HepG2 (cell line): ENCODE measurements around the gene EPN2. TPM values are rescaled to one million over a fixed set of nuclear protein-coding genes. Genes with fewer than 3 reads are reported as not detected.

ENCODE experiments used
- ATAC-seq: fragments of 200-7000 bp; cut with Tn5 transposase; 3 replicates; pipeline ENCODE4 v1.9.1; 2020; ENCODE audit warnings: mild to moderate bottlenecking, moderate library complexity
- BruUV-seq: library from RNA; stranded (reverse); fragments of 400-500 nt; replicated peaks from 2 replicates; lab custom pipeline; 2021; lab: Mats Ljungman, UMichigan
- CTCF ChIA-PET: fragments of 300-600 bp; formaldehyde crosslinking; extraction: SDS; loops from one replicate; lab custom pipeline; 2021; ENCODE audit warnings: low total read pairs, inconsistent platforms, low intra/inter-chr PET ratio; lab: Yijun Ruan, JAX
- POLR2A ChIA-PET: fragments of 350-600 bp; sonication (Branson Sonifier 250); formaldehyde crosslinking; loops from one replicate; lab custom pipeline; 2020; ENCODE audit warnings: antibody characterized with exemption, inconsistent platforms; lab: Yijun Ruan, JAX
- DNase-seq: peaks from one replicate; pipeline ENCODE4 v3.0.0-alpha.2; 2015; ENCODE audit warnings: low spot score
- FAIRE-seq: peaks from 3 replicates; lab custom pipeline; 2011; peaks lifted over from hg19 to GRCh38; lab: Jason Lieb, UNC
- H2AFZ ChIP-seq: one replicate; pipeline ENCODE4 v1.6.1; 2011; ENCODE audit warnings: low read length, inconsistent platforms
- H3K27ac ChIP-seq: fragments of 300-600 bp; 3 replicates; pipeline ENCODE4 v1.8.0; 2011; ENCODE audit warnings: mixed run types, mild to moderate bottlenecking, mixed read lengths, low read length, inconsistent platforms; ENCODE audit not compliant: insufficient read depth; ENCODE audit errors: extremely low read length
- H3K27me3 ChIP-seq, 2 experiments: fragments of 200-600 bp in 1 of 2; 2 replicates in 1 of 2; 3 replicates in 1 of 2; pipeline versions ENCODE4 v1.6.0 to v1.8.0; 2011; ENCODE audit warnings: low read length in 2 of 2, mild to moderate bottlenecking in 2 of 2, moderate library complexity in 2 of 2, inconsistent platforms in 1 of 2; ENCODE audit not compliant: insufficient read depth in 2 of 2, control insufficient read depth in 1 of 2
- H3K36me3 ChIP-seq, 2 experiments: fragments of 200-600 bp in 1 of 2; replicated peaks in 1 of 2; 2 replicates in 1 of 2; 3 replicates in 1 of 2; pipeline versions ENCODE4 v1.5.1 to v1.8.0; 2011; ENCODE audit warnings: low read length in 2 of 2, inconsistent platforms in 1 of 2; ENCODE audit not compliant: insufficient read depth in 2 of 2, control insufficient read depth in 1 of 2
- H3K4me1 ChIP-seq: 2 replicates; pipeline ENCODE4 v1.5.1; 2012; ENCODE audit warnings: low read length, inconsistent platforms; ENCODE audit not compliant: insufficient read depth
- H3K4me2 ChIP-seq: 2 replicates; pipeline ENCODE4 v1.6.0; 2011; ENCODE audit warnings: low read depth, low read length, inconsistent platforms
- H3K4me3 ChIP-seq, 3 experiments: fragments of 200-600 bp in 1 of 3; sonication (generic), shearing (Covaris generic) in 1 of 3; replicated peaks in 1 of 3; 2 replicates each; pipeline ENCODE4 v1.5.1; 2011 to 2016; ENCODE audit warnings: low read length in 3 of 3, inconsistent platforms in 2 of 3, low read depth in 2 of 3, mild to moderate bottlenecking in 2 of 3, control low read depth in 1 of 3, mixed read lengths in 1 of 3; ENCODE audit not compliant: insufficient read depth in 1 of 3
- H3K79me2 ChIP-seq: one replicate; pipeline ENCODE4 v1.6.1; 2011; ENCODE audit warnings: low read length, inconsistent platforms; ENCODE audit not compliant: insufficient read depth
- H3K9ac ChIP-seq: 2 replicates; pipeline ENCODE4 v1.6.0; 2011; ENCODE audit warnings: mild to moderate bottlenecking, low read depth, low read length, inconsistent platforms; ENCODE audit not compliant: insufficient read depth
- H3K9me3 ChIP-seq: 2 replicates; pipeline ENCODE4 v1.5.1; 2012; ENCODE audit warnings: mild to moderate bottlenecking, low read length
- H4K20me1 ChIP-seq: 2 replicates; pipeline ENCODE4 v1.6.0; 2011; ENCODE audit warnings: inconsistent platforms, mild to moderate bottlenecking, low read length, moderate library complexity; ENCODE audit not compliant: insufficient read depth
- FOSL1 ChIP-seq: sonication (generic); formaldehyde crosslinking; IDR thresholded peaks from 2 replicates; pipeline ENCODE4 v1.9.0; 2021; ENCODE audit warnings: missing genetic modification reagents, borderline replicate concordance
- HOMEZ ChIP-seq: IDR thresholded peaks from 2 replicates; pipeline ENCODE4 v1.6.1; 2016; ENCODE audit warnings: low read depth
- ZSCAN22 ChIP-seq: sonication (generic); formaldehyde crosslinking; IDR thresholded peaks from 2 replicates; pipeline ENCODE4 v1.4.0; 2020; ENCODE audit warnings: mild to moderate bottlenecking, missing genetic modification reagents
- WGBS: methylation state at CpG from one replicate; pipeline ENCODE4 v1.1.6; 2017; ENCODE audit warnings: low lambda C conversion rate; 5-methylcytosine and 5-hydroxymethylcytosine counted together
- in situ Hi-C: cut with HindIII; loops from 2 replicates; pipeline ENCODE4 v1.10.0; 2017; ENCODE audit warnings: low pct_unique_long_range_greater_than_20kb; ENCODE audit not compliant: extremely low pct_ligation_motif_present
- intact Hi-C: fragments of 100-400 bp; cut with micrococcal nuclease; formaldehyde crosslinking; loops from one replicate; pipeline ENCODE4 v1.10.0; 2022; ENCODE audit not compliant: unreplicated experiment
- polyA plus RNA-seq, 8 experiments: library from polyadenylated mRNA; depleted of rRNA in 3 of 8; stranded (reverse) in 7 of 8; unstranded in 1 of 8; fragments of >200 nt; fragmentation: Illumina TruSeq in 4 of 8; extraction: Trizol in 4 of 8; gene quantifications; 2 replicates each; pipeline versions ENCODE4 v1.2.1 to v1.2.3, GENCODE V29; 2011 to 2016; ENCODE audit warnings: low read depth in 4 of 8, missing spikeins in 1 of 8, mixed read lengths in 1 of 8; ENCODE audit not compliant: insufficient read depth in 1 of 8
- total RNA-seq, 5 experiments: library from RNA; depleted of rRNA; stranded (reverse); fragments of >200 nt; fragmentation: Illumina TruSeq; extraction: Trizol; gene quantifications; 2 replicates each; pipeline ENCODE4 v1.2.3, GENCODE V29; 2016; ENCODE audit warnings: low read depth in 1 of 5
- TF ChIP-seq, protein P1 (sequence below), 2 experiments: IDR thresholded peaks; 2 replicates each; pipeline ENCODE4 v1.6.1; 2011 to 2012; ENCODE audit warnings: low read length in 2 of 2, borderline replicate concordance in 1 of 2, low read depth in 1 of 2, mild to moderate bottlenecking in 1 of 2, moderate library complexity in 1 of 2
- TF ChIP-seq, protein P2 (sequence below): sonication (generic); formaldehyde crosslinking; IDR thresholded peaks from 2 replicates; pipeline ENCODE4 v1.4.0; 2020; ENCODE audit warnings: missing genetic modification reagents

The EPN2 gene
- total and polyA plus RNA-seq, 2 of the 13 experiments (the other 11 are each of a cell fraction or from before 2014, with no cell fraction given), result 7.8 to 19.2 TPM

- TF ChIP-seq, protein P1, sequence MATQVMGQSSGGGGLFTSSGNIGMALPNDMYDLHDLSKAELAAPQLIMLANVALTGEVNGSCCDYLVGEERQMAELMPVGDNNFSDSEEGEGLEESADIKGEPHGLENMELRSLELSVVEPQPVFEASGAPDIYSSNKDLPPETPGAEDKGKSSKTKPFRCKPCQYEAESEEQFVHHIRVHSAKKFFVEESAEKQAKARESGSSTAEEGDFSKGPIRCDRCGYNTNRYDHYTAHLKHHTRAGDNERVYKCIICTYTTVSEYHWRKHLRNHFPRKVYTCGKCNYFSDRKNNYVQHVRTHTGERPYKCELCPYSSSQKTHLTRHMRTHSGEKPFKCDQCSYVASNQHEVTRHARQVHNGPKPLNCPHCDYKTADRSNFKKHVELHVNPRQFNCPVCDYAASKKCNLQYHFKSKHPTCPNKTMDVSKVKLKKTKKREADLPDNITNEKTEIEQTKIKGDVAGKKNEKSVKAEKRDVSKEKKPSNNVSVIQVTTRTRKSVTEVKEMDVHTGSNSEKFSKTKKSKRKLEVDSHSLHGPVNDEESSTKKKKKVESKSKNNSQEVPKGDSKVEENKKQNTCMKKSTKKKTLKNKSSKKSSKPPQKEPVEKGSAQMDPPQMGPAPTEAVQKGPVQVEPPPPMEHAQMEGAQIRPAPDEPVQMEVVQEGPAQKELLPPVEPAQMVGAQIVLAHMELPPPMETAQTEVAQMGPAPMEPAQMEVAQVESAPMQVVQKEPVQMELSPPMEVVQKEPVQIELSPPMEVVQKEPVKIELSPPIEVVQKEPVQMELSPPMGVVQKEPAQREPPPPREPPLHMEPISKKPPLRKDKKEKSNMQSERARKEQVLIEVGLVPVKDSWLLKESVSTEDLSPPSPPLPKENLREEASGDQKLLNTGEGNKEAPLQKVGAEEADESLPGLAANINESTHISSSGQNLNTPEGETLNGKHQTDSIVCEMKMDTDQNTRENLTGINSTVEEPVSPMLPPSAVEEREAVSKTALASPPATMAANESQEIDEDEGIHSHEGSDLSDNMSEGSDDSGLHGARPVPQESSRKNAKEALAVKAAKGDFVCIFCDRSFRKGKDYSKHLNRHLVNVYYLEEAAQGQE (IDR thresholded peaks at IDR 0.05; ENCODE audit: borderline replicate concordance in 1 of 2, low read depth in 1 of 2, low read length in 2 of 2), result no peak
- TF ChIP-seq FOSL1 (CRISPR knock-in tag), result no peak
- no peak for TF ChIP-seq ZSCAN22 (CRISPR knock-in tag)
Measured at GRCh38 chr17:19258371-19258770, 21.2 kb downstream of the EPN2 start (continued).

DNA sequence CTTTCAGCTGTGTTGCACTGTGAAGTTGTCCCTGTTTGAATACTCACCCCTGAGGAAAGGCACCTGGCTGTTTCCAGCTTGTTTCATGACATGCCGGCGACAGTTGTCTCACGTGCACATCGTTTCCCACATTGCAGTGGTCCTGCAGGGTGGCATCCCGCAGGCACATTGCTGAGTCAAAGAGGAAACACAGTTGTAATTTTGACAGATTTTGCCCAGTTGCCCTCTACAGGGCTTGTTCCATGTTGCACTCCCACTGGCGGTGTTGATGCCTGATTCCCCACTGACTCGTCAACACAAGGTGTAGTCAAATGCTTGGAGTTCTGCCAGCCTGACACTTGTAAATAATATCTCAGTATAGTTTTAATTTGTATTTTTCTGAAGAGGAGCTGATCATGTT is 23.8 kb downstream of the EPN2 start:
- POLR2A ChIA-PET, result no interaction called here
- no peak overlapping the region for H2AFZ ChIP-seq
- BruUV-seq, result no TSS peak
- TF ChIP-seq, protein P2, sequence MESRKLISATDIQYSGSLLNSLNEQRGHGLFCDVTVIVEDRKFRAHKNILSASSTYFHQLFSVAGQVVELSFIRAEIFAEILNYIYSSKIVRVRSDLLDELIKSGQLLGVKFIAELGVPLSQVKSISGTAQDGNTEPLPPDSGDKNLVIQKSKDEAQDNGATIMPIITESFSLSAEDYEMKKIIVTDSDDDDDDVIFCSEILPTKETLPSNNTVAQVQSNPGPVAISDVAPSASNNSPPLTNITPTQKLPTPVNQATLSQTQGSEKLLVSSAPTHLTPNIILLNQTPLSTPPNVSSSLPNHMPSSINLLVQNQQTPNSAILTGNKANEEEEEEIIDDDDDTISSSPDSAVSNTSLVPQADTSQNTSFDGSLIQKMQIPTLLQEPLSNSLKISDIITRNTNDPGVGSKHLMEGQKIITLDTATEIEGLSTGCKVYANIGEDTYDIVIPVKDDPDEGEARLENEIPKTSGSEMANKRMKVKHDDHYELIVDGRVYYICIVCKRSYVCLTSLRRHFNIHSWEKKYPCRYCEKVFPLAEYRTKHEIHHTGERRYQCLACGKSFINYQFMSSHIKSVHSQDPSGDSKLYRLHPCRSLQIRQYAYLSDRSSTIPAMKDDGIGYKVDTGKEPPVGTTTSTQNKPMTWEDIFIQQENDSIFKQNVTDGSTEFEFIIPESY (CRISPR knock-in tag), result peak; percentile 61; the same call in 1 of the 2 replicates
- no peak for TF ChIP-seq HOMEZ (CRISPR knock-in tag)
- no peaks in the 10 kb centered on the region for H3K9me3 ChIP-seq
- no peak for DNase-seq
- 95% methylated on average over 7 of the region's 7 CpGs for WGBS
- no peaks in the 10 kb centered on the region for H3K4me1 ChIP-seq
- no peak for FAIRE-seq
- H3K79me2 ChIP-seq, result peaks cover 9% of the 10 kb centered on the region
- intact Hi-C loops (no loop called here), in situ Hi-C loops (no loop called here)
- ATAC-seq, result no peak
- no peaks in the 10 kb centered on the region; a peak in 1 of 5 replicates for H3K36me3 ChIP-seq
- no peak overlapping the region for H3K27ac ChIP-seq
- no peaks in the 10 kb centered on the region for H3K27me3 ChIP-seq
- H3K4me2 ChIP-seq, result no peak overlapping the region
- CTCF ChIA-PET, result no interaction called here
- no peak overlapping the region for H3K4me3 ChIP-seq
- peaks cover 10% of the 10 kb centered on the region; the same call in 1 of the 2 replicates for H4K20me1 ChIP-seq
- H3K9ac ChIP-seq, result no peak overlapping the region
